HepG2 (cell line): ENCODE results near the gene MNT. TPM values are rescaled to one million over a fixed set of nuclear protein-coding genes. Genes with fewer than 3 reads are reported as not detected.

ENCODE experiments used
- AKAP8 ChIP-seq: sonication (generic); formaldehyde crosslinking; IDR thresholded peaks from 2 replicates; pipeline ENCODE4 v1.5.1; 2020; ENCODE audit warnings: mild to moderate bottlenecking, missing genetic modification reagents
- GLI4 ChIP-seq: sonication (generic); formaldehyde crosslinking; IDR thresholded peaks from 2 replicates; pipeline ENCODE4 v1.5.1; 2020; ENCODE audit warnings: missing genetic modification reagents, mild to moderate bottlenecking, moderate library complexity, borderline replicate concordance
- HNRNPK ChIP-seq: fragments of 200-400 bp; formaldehyde crosslinking; IDR thresholded peaks from 2 replicates; pipeline ENCODE4 v1.6.1; 2018; ENCODE audit warnings: low read length, low read depth, moderate library complexity, mild to moderate bottlenecking; ENCODE audit not compliant: poor library complexity, severe bottlenecking
- HOXA3 ChIP-seq: sonication (generic); formaldehyde crosslinking; IDR thresholded peaks from 2 replicates; pipeline ENCODE4 v1.5.0; 2020; ENCODE audit warnings: missing genetic modification reagents
- KLF16 ChIP-seq, 2 experiments: sonication (generic) in 1 of 2; formaldehyde crosslinking in 1 of 2; IDR thresholded peaks; 2 replicates each; pipeline versions ENCODE4 v1.6.1 to v1.8.0; 2016 to 2023; ENCODE audit warnings: missing genetic modification reagents in 2 of 2, missing compliant biosample characterization in 1 of 2
- MTF2 ChIP-seq: sonication (generic); formaldehyde crosslinking; IDR thresholded peaks from 2 replicates; pipeline ENCODE4 v1.5.0; 2020; ENCODE audit warnings: missing genetic modification reagents, borderline replicate concordance
- NFATC3 ChIP-seq: sonication (generic); formaldehyde crosslinking; IDR thresholded peaks from 2 replicates; pipeline ENCODE4 v1.5.1; 2020; ENCODE audit warnings: mild to moderate bottlenecking, missing genetic modification reagents
- RBFOX2 ChIP-seq: fragments of 200-400 bp; formaldehyde crosslinking; IDR thresholded peaks from 2 replicates; pipeline ENCODE4 v1.6.1; 2017; ENCODE audit warnings: low read depth, mild to moderate bottlenecking, low read length
- RFX5 ChIP-seq: IDR thresholded peaks from 2 replicates; pipeline ENCODE4 v1.6.1; 2011; ENCODE audit warnings: low read depth, low read length, improper control_type of control experiment
- SMAD9 ChIP-seq: sonication (generic); formaldehyde crosslinking; IDR thresholded peaks from 2 replicates; pipeline ENCODE4 v1.5.1; 2020; ENCODE audit warnings: mild to moderate bottlenecking, missing genetic modification reagents
- TP53 ChIP-seq: sonication (generic); formaldehyde crosslinking; conservative IDR thresholded peaks from 2 replicates; pipeline ENCODE4 v1.4.0; 2020; ENCODE audit warnings: missing genetic modification reagents
- ZKSCAN5 ChIP-seq: sonication (generic); formaldehyde crosslinking; IDR thresholded peaks from 2 replicates; pipeline ENCODE4 v1.5.1; 2020; ENCODE audit warnings: mild to moderate bottlenecking, missing genetic modification reagents
- ZNF20 ChIP-seq: sonication (generic); formaldehyde crosslinking; IDR thresholded peaks from 2 replicates; pipeline ENCODE4 v1.4.0; 2020; ENCODE audit warnings: mild to moderate bottlenecking, moderate library complexity, missing genetic modification reagents
- ZNF251 ChIP-seq: sonication (generic); formaldehyde crosslinking; IDR thresholded peaks from 2 replicates; pipeline ENCODE4 v1.9.0; 2021; ENCODE audit warnings: mild to moderate bottlenecking, missing genetic modification reagents
- ZNF253 ChIP-seq: sonication (generic); formaldehyde crosslinking; IDR thresholded peaks from 2 replicates; pipeline ENCODE4 v1.8.0; 2022; ENCODE audit warnings: mild to moderate bottlenecking, missing genetic modification reagents, borderline replicate concordance
- ZNF432 ChIP-seq: sonication (generic); formaldehyde crosslinking; IDR thresholded peaks from 2 replicates; pipeline ENCODE4 v1.5.0; 2020; ENCODE audit warnings: missing genetic modification reagents, mild to moderate bottlenecking, borderline replicate concordance
- ZSCAN12 ChIP-seq: sonication (generic); formaldehyde crosslinking; IDR thresholded peaks from 2 replicates; pipeline ENCODE4 v1.9.0; 2021; ENCODE audit warnings: mild to moderate bottlenecking, missing genetic modification reagents
- polyA plus RNA-seq, 8 experiments: library from polyadenylated mRNA; depleted of rRNA in 3 of 8; stranded (reverse) in 7 of 8; unstranded in 1 of 8; fragments of >200 nt; fragmentation: Illumina TruSeq in 4 of 8; extraction: Trizol in 4 of 8; gene quantifications; 2 replicates each; pipeline versions ENCODE4 v1.2.1 to v1.2.3, GENCODE V29; 2011 to 2016; ENCODE audit warnings: low read depth in 4 of 8, missing spikeins in 1 of 8, mixed read lengths in 1 of 8; ENCODE audit not compliant: insufficient read depth in 1 of 8
- total RNA-seq, 5 experiments: library from RNA; depleted of rRNA; stranded (reverse); fragments of >200 nt; fragmentation: Illumina TruSeq; extraction: Trizol; gene quantifications; 2 replicates each; pipeline ENCODE4 v1.2.3, GENCODE V29; 2016; ENCODE audit warnings: low read depth in 1 of 5
- TF ChIP-seq, protein P1 (sequence below): sonication (generic); formaldehyde crosslinking; IDR thresholded peaks from 2 replicates; pipeline ENCODE4 v1.4.0; 2020; ENCODE audit warnings: mild to moderate bottlenecking, missing genetic modification reagents
- TF ChIP-seq, protein P2 (sequence below): IDR thresholded peaks from 2 replicates; pipeline ENCODE4 v1.6.1; 2016; ENCODE audit warnings: missing compliant biosample characterization, missing genetic modification reagents, borderline replicate concordance
- TF ChIP-seq, protein P3 (sequence below): sonication (generic); formaldehyde crosslinking; IDR thresholded peaks from 2 replicates; pipeline ENCODE4; 2020; ENCODE audit warnings: missing genetic modification reagents, mild to moderate bottlenecking, borderline replicate concordance
- TF ChIP-seq, protein P4 (sequence below): sonication (generic); formaldehyde crosslinking; IDR thresholded peaks from 2 replicates; pipeline ENCODE4 v1.4.0; 2020; ENCODE audit warnings: missing genetic modification reagents
- TF ChIP-seq, protein P5 (sequence below): sonication (generic); formaldehyde crosslinking; IDR thresholded peaks from 2 replicates; pipeline ENCODE4 v1.5.0; 2020; ENCODE audit warnings: missing genetic modification reagents, mild to moderate bottlenecking, borderline replicate concordance

Gene MNT
- total and polyA plus RNA-seq, 2 of the 13 experiments (the other 11 are each of a cell fraction or from before 2014, with no cell fraction given), result 2.1 to 3.5 TPM

DNA sequence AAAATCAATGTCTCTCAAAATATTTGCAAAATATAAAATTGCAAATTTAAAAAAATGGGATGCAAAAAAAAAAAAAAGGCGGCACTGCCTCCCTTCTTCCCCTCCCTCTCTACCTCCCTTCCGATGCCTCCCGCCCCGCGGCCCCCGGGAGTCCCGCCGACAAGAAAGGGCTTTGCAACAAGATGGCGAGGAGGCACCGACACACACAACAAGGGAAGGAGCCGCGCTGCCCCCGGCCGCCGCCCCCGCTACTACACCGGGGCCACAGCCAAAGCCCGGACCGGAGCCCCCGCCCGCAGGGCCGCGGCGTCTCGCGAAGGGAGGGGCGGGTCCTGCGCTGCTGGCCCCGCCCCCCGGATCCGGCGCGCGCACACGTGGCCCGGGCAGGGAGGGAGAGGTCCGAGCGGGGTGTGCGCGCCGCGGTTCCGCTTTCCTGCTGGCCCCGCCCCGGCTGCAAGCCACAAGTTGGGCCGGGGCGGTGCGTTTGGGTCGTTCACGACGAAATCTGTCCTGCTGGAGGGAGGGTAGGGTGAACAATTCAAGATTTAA lies at the start of gene MNT (continued):
- TF ChIP-seq ZNF251 (no peak), ZSCAN12 (CRISPR knock-in tag) (no peak), HNRNPK (peak; percentile 76), AKAP8 (no peak), ZNF20 (no peak), RFX5 (peak; percentile 58; the same call in 1 of the 2 replicates), GLI4 (CRISPR knock-in tag) (no peak), ZKSCAN5 (CRISPR knock-in tag) (no peak), TP53 (CRISPR knock-in tag) (no peak), ZNF253 (CRISPR knock-in tag) (no peak), SMAD9 (no peak), ZNF432 (CRISPR knock-in tag) (no peak), KLF16 (CRISPR knock-in tag; IDR thresholded peaks at IDR 0.05) (no peak; a peak in 1 of 4 replicates), RBFOX2 (peak; percentile 66), MTF2 (CRISPR knock-in tag) (no peak), HOXA3 (peak; percentile 58; the same call in 1 of the 2 replicates), NFATC3 (CRISPR knock-in tag) (no peak)
- TF ChIP-seq, protein P1, sequence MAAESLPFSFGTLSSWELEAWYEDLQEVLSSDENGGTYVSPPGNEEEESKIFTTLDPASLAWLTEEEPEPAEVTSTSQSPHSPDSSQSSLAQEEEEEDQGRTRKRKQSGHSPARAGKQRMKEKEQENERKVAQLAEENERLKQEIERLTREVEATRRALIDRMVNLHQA (CRISPR knock-in tag), result no peak
- TF ChIP-seq, protein P2, sequence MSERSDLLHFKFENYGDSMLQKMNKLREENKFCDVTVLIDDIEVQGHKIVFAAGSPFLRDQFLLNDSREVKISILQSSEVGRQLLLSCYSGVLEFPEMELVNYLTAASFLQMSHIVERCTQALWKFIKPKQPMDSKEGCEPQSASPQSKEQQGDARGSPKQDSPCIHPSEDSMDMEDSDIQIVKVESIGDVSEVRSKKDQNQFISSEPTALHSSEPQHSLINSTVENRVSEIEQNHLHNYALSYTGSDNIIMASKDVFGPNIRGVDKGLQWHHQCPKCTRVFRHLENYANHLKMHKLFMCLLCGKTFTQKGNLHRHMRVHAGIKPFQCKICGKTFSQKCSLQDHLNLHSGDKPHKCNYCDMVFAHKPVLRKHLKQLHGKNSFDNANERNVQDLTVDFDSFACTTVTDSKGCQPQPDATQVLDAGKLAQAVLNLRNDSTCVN (CRISPR knock-in tag), result no peak
- TF ChIP-seq, protein P3, sequence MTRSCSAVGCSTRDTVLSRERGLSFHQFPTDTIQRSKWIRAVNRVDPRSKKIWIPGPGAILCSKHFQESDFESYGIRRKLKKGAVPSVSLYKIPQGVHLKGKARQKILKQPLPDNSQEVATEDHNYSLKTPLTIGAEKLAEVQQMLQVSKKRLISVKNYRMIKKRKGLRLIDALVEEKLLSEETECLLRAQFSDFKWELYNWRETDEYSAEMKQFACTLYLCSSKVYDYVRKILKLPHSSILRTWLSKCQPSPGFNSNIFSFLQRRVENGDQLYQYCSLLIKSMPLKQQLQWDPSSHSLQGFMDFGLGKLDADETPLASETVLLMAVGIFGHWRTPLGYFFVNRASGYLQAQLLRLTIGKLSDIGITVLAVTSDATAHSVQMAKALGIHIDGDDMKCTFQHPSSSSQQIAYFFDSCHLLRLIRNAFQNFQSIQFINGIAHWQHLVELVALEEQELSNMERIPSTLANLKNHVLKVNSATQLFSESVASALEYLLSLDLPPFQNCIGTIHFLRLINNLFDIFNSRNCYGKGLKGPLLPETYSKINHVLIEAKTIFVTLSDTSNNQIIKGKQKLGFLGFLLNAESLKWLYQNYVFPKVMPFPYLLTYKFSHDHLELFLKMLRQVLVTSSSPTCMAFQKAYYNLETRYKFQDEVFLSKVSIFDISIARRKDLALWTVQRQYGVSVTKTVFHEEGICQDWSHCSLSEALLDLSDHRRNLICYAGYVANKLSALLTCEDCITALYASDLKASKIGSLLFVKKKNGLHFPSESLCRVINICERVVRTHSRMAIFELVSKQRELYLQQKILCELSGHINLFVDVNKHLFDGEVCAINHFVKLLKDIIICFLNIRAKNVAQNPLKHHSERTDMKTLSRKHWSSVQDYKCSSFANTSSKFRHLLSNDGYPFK (CRISPR knock-in tag), result no peak
- TF ChIP-seq, protein P4, sequence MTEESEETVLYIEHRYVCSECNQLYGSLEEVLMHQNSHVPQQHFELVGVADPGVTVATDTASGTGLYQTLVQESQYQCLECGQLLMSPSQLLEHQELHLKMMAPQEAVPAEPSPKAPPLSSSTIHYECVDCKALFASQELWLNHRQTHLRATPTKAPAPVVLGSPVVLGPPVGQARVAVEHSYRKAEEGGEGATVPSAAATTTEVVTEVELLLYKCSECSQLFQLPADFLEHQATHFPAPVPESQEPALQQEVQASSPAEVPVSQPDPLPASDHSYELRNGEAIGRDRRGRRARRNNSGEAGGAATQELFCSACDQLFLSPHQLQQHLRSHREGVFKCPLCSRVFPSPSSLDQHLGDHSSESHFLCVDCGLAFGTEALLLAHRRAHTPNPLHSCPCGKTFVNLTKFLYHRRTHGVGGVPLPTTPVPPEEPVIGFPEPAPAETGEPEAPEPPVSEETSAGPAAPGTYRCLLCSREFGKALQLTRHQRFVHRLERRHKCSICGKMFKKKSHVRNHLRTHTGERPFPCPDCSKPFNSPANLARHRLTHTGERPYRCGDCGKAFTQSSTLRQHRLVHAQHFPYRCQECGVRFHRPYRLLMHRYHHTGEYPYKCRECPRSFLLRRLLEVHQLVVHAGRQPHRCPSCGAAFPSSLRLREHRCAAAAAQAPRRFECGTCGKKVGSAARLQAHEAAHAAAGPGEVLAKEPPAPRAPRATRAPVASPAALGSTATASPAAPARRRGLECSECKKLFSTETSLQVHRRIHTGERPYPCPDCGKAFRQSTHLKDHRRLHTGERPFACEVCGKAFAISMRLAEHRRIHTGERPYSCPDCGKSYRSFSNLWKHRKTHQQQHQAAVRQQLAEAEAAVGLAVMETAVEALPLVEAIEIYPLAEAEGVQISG (CRISPR knock-in tag), result peak; percentile 11; the same call in 1 of the 2 replicates
- TF ChIP-seq, protein P5, sequence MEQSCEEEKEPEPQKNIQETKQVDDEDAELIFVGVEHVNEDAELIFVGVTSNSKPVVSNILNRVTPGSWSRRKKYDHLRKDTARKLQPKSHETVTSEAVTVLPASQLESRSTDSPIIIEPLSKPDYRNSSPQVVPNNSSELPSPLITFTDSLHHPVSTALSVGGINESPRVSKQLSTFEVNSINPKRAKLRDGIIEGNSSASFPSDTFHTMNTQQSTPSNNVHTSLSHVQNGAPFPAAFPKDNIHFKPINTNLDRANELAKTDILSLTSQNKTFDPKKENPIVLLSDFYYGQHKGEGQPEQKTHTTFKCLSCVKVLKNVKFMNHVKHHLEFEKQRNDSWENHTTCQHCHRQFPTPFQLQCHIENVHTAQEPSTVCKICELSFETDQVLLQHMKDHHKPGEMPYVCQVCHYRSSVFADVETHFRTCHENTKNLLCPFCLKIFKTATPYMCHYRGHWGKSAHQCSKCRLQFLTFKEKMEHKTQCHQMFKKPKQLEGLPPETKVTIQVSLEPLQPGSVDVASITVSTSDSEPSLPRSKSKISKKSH (CRISPR knock-in tag), result no peak
